GM12801 (cell line): ENCODE results near the gene LRRN2.

Experiments used
- CTCF ChIP-seq: IDR thresholded peaks from one replicate; pipeline ENCODE4 v1.5.1; 2011; ENCODE audit warnings: control low read depth; ENCODE audit not compliant: insufficient read length; ENCODE audit errors: extremely low read depth

The LRRN2 gene

GRCh38 chr1:204673909-204674649 is 11.5 kb downstream of the LRRN2 start:
- no peak for TF ChIP-seq CTCF

- no peak for TF ChIP-seq CTCF
Measured at GRCh38 chr1:204673209-204673608, 12.3 kb downstream of the LRRN2 start.

GRCh38 chr1:204672482-204673121 is 12.9 kb downstream of the LRRN2 start:
- no peak for TF ChIP-seq CTCF

- TF ChIP-seq CTCF = no peak
Measured at GRCh38 chr1:204672069-204672468, 13.5 kb downstream of the LRRN2 start.

- no peak for TF ChIP-seq CTCF
Measured at GRCh38 chr1:204670152-204670927, 15.2 kb downstream of the LRRN2 start.

GRCh38 chr1:204669579-204669978 is 16.0 kb downstream of the LRRN2 start:
- no peak for TF ChIP-seq CTCF

GRCh38 chr1:204664384-204664651 is 21.2 kb downstream of the LRRN2 start:
- TF ChIP-seq CTCF = no peak
